ENCODE data around the gene PRKN.

PRKN gene

GRCh38 chr6:162014069-162014811 is 713.3 kb downstream of the PRKN start:
- no peaks in the 10 kb centered on the region for H3K27me3 Mint-ChIP-seq
- H3K9me3 Mint-ChIP-seq: peaks cover 8% of the 10 kb centered on the region

GRCh38 chr6:162005372-162005771 is 722.2 kb downstream of the PRKN start:
- no peak for ATAC-seq (ENCODE audit: low read depth)
- Mint-ChIP-seq H3K27ac (no peak overlapping the region), H3K36me3 (peaks cover 1% of the 10 kb centered on the region), H3K4me3 (no peak overlapping the region), H3K9me3 (peaks cover 3% of the 10 kb centered on the region), H3K4me1 (no peaks in the 10 kb centered on the region), H3K27me3 (no peaks in the 10 kb centered on the region)
- DNase-seq (ENCODE audit: low spot score in 2 of 2): no peak

More at GRCh38 chr6:162014069-162014811, 713.3 kb downstream of the PRKN start:
- no peak for ATAC-seq (ENCODE audit: low read depth)
- no peak for DNase-seq (ENCODE audit: low spot score in 2 of 2)
- Mint-ChIP-seq H3K36me3 (no peaks in the 10 kb centered on the region), H3K4me3 (no peak overlapping the region), H3K4me1 (no peaks in the 10 kb centered on the region), H3K27ac (no peak overlapping the region)

GRCh38 chr6:161996783-161997182 is 730.8 kb downstream of the PRKN start:
- H3K4me1 Mint-ChIP-seq: no peaks in the 10 kb centered on the region
- no peak for DNase-seq (ENCODE audit: low spot score in 2 of 2)
- H3K4me3 Mint-ChIP-seq: no peak overlapping the region
- peaks cover 13% of the 10 kb centered on the region for H3K9me3 Mint-ChIP-seq
- no peaks in the 10 kb centered on the region for H3K27me3 Mint-ChIP-seq
- no peak overlapping the region for H3K27ac Mint-ChIP-seq
- H3K36me3 Mint-ChIP-seq: peaks cover under 1% of the 10 kb centered on the region
- ATAC-seq (ENCODE audit: low read depth): no peak

GRCh38 chr6:161985876-161986423 is 741.6 kb downstream of the PRKN start:
- DNase-seq (ENCODE audit: low spot score in 2 of 2) (no peak), ATAC-seq (ENCODE audit: low read depth) (no peak)
- Mint-ChIP-seq H3K36me3 (peaks cover under 1% of the 10 kb centered on the region), H3K4me3 (no peak overlapping the region), H3K4me1 (no peaks in the 10 kb centered on the region), H3K27me3 (no peaks in the 10 kb centered on the region), H3K27ac (no peak overlapping the region), H3K9me3 (peaks cover 4% of the 10 kb centered on the region)

- Mint-ChIP-seq H3K27me3 (no peaks in the 10 kb centered on the region), H3K9me3 (peaks cover 3% of the 10 kb centered on the region), H3K4me3 (no peak overlapping the region), H3K27ac (no peak overlapping the region), H3K36me3 (no peaks in the 10 kb centered on the region), H3K4me1 (no peaks in the 10 kb centered on the region)
- ATAC-seq (ENCODE audit: low read depth): no peak
- DNase-seq (ENCODE audit: low spot score in 2 of 2): no peak
Observed at GRCh38 chr6:161984713-161985112, 742.9 kb downstream of the PRKN start.

- Mint-ChIP-seq H3K27me3 (no peaks in the 10 kb centered on the region), H3K4me3 (no peak overlapping the region), H3K36me3 (peaks cover 3% of the 10 kb centered on the region), H3K27ac (no peak overlapping the region), H3K4me1 (no peaks in the 10 kb centered on the region), H3K9me3 (peaks cover 5% of the 10 kb centered on the region)
- no peak for ATAC-seq (ENCODE audit: low read depth)
- no peak for DNase-seq (ENCODE audit: low spot score in 2 of 2)
Observed at GRCh38 chr6:161976553-161976952, 751.0 kb downstream of the PRKN start.

- ATAC-seq (ENCODE audit: low read depth): no peak
- Mint-ChIP-seq H3K27ac (no peak overlapping the region), H3K36me3 (peaks cover 3% of the 10 kb centered on the region), H3K9me3 (peaks cover 3% of the 10 kb centered on the region), H3K27me3 (no peaks in the 10 kb centered on the region), H3K4me1 (no peaks in the 10 kb centered on the region), H3K4me3 (no peak overlapping the region)
- no peak for DNase-seq (ENCODE audit: low spot score in 2 of 2)
Observed at GRCh38 chr6:161973064-161973463, 754.5 kb downstream of the PRKN start.

GRCh38 chr6:161971043-161971442 is 756.5 kb downstream of the PRKN start:
- Mint-ChIP-seq H3K4me3 (no peak overlapping the region), H3K36me3 (peaks cover 3% of the 10 kb centered on the region), H3K4me1 (no peaks in the 10 kb centered on the region), H3K27me3 (no peaks in the 10 kb centered on the region), H3K9me3 (peaks cover 3% of the 10 kb centered on the region), H3K27ac (no peak overlapping the region)
- DNase-seq (ENCODE audit: low spot score in 2 of 2) (no peak), ATAC-seq (ENCODE audit: low read depth) (no peak)

GRCh38 chr6:161963634-161964234 is 763.8 kb downstream of the PRKN start:
- Mint-ChIP-seq H3K36me3 (no peaks in the 10 kb centered on the region), H3K27ac (no peak overlapping the region), H3K27me3 (no peaks in the 10 kb centered on the region), H3K9me3 (no peaks in the 10 kb centered on the region), H3K4me1 (no peaks in the 10 kb centered on the region), H3K4me3 (no peak overlapping the region)
- ATAC-seq (ENCODE audit: low read depth) (no peak), DNase-seq (ENCODE audit: low spot score in 2 of 2) (no peak)

- H3K36me3 Mint-ChIP-seq: no peaks in the 10 kb centered on the region
- ATAC-seq (ENCODE audit: low read depth): no peak
- no peaks in the 10 kb centered on the region for H3K27me3 Mint-ChIP-seq
- DNase-seq (ENCODE audit: low spot score in 2 of 2): no peak
- H3K4me3 Mint-ChIP-seq: no peak overlapping the region
- no peaks in the 10 kb centered on the region for H3K4me1 Mint-ChIP-seq
- H3K27ac Mint-ChIP-seq: no peak overlapping the region
- no peaks in the 10 kb centered on the region for H3K9me3 Mint-ChIP-seq
Observed at GRCh38 chr6:161963181-161963580, 764.4 kb downstream of the PRKN start.

- DNase-seq (ENCODE audit: low spot score in 2 of 2): no peak
- H3K36me3 Mint-ChIP-seq: no peaks in the 10 kb centered on the region
- no peak overlapping the region for H3K27ac Mint-ChIP-seq
- no peaks in the 10 kb centered on the region for H3K4me1 Mint-ChIP-seq
- no peak for ATAC-seq (ENCODE audit: low read depth)
- no peaks in the 10 kb centered on the region for H3K9me3 Mint-ChIP-seq
- no peak overlapping the region for H3K4me3 Mint-ChIP-seq
- no peaks in the 10 kb centered on the region for H3K27me3 Mint-ChIP-seq
Observed at GRCh38 chr6:161961796-161962195, 765.8 kb downstream of the PRKN start.

- Mint-ChIP-seq H3K4me3 (no peak overlapping the region), H3K4me1 (no peaks in the 10 kb centered on the region), H3K27ac (no peak overlapping the region), H3K9me3 (no peaks in the 10 kb centered on the region), H3K27me3 (no peaks in the 10 kb centered on the region), H3K36me3 (no peaks in the 10 kb centered on the region)
- no peak for DNase-seq (ENCODE audit: low spot score in 2 of 2)
- ATAC-seq (ENCODE audit: low read depth): no peak
Observed at GRCh38 chr6:161961046-161961445, 766.5 kb downstream of the PRKN start.

- no peaks in the 10 kb centered on the region for H3K4me1 Mint-ChIP-seq
- ATAC-seq (ENCODE audit: low read depth) (no peak), DNase-seq (ENCODE audit: low spot score in 2 of 2) (no peak)
- no peaks in the 10 kb centered on the region for H3K9me3 Mint-ChIP-seq
- H3K27ac Mint-ChIP-seq: no peak overlapping the region
- no peaks in the 10 kb centered on the region for H3K27me3 Mint-ChIP-seq
- H3K36me3 Mint-ChIP-seq: no peaks in the 10 kb centered on the region
- H3K4me3 Mint-ChIP-seq: no peak overlapping the region
Observed at GRCh38 chr6:161959072-161959471, 768.5 kb downstream of the PRKN start.

GRCh38 chr6:161956082-161956481 is 771.5 kb downstream of the PRKN start:
- ATAC-seq (ENCODE audit: low read depth) (no peak), DNase-seq (ENCODE audit: low spot score in 2 of 2) (no peak)
- Mint-ChIP-seq H3K27ac (no peak overlapping the region), H3K27me3 (no peaks in the 10 kb centered on the region), H3K4me1 (no peaks in the 10 kb centered on the region), H3K4me3 (no peak overlapping the region), H3K36me3 (no peaks in the 10 kb centered on the region), H3K9me3 (no peaks in the 10 kb centered on the region)

All from memory B cell (primary cell).